IPS-18a (cell line): ENCODE results near the gene TROAP.
"Not testable (repeated sequence)": the region's sequence is repeated elsewhere in the genome, so short reads cannot be mapped to it uniquely, and the experiment has no call there.

Source experiments
- H3K27ac ChIP-seq: one replicate; pipeline ENCODE4 v1.5.1; 2013; ENCODE audit warnings: low read length
- H3K27me3 ChIP-seq: one replicate; pipeline ENCODE4 v1.6.1; 2013; ENCODE audit warnings: mild to moderate bottlenecking, low read length; ENCODE audit not compliant: control insufficient read depth, insufficient read depth
- H3K36me3 ChIP-seq: one replicate; pipeline ENCODE4 v1.6.1; 2013; ENCODE audit warnings: low read depth, low read length; ENCODE audit not compliant: control insufficient read depth
- H3K4me1 ChIP-seq: one replicate; pipeline ENCODE4 v1.6.1; 2013; ENCODE audit warnings: low read depth, low read length; ENCODE audit not compliant: control insufficient read depth
- H3K4me3 ChIP-seq: one replicate; pipeline ENCODE4 v1.5.1; 2013; ENCODE audit warnings: low read length
- H3K9ac ChIP-seq: one replicate; pipeline ENCODE4 v1.6.1; 2013; ENCODE audit warnings: mild to moderate bottlenecking, low read length, moderate library complexity
- H3K9me3 ChIP-seq: one replicate; pipeline ENCODE4 v1.6.1; 2013; ENCODE audit warnings: low read depth, low read length; ENCODE audit not compliant: control insufficient read depth

Gene TROAP

GRCh38 chr12:49320411-49321103 lies 2.5 kb upstream of the TROAP start:
- not testable (repeated sequence) for H3K36me3 ChIP-seq, H3K27me3 ChIP-seq, H3K9ac ChIP-seq, H3K9me3 ChIP-seq, H3K4me1 ChIP-seq, H3K4me3 ChIP-seq, H3K27ac ChIP-seq

GRCh38 chr12:49322367-49322707 lies 718 bp upstream of the TROAP start:
- Histone ChIP-seq H3K27me3 (peaks cover 5% of the 10 kb centered on the region), H3K9ac (peak overlapping the region; percentile 93), H3K4me1 (peaks cover 7% of the 10 kb centered on the region), H3K27ac (no peak overlapping the region), H3K9me3 (no peaks in the 10 kb centered on the region), H3K36me3 (peaks cover 19% of the 10 kb centered on the region), H3K4me3 (peak overlapping the region; percentile 97)

- Histone ChIP-seq H3K4me1 (peaks cover 7% of the 10 kb centered on the region), H3K36me3 (peaks cover 21% of the 10 kb centered on the region), H3K4me3 (peak overlapping the region; percentile 97), H3K27me3 (peaks cover 5% of the 10 kb centered on the region), H3K27ac (peak overlapping the region; percentile 64), H3K9me3 (no peaks in the 10 kb centered on the region), H3K9ac (peak overlapping the region; percentile 93)
Observed at GRCh38 chr12:49323524-49324097, 556 bp downstream of the TROAP start.

DNA sequence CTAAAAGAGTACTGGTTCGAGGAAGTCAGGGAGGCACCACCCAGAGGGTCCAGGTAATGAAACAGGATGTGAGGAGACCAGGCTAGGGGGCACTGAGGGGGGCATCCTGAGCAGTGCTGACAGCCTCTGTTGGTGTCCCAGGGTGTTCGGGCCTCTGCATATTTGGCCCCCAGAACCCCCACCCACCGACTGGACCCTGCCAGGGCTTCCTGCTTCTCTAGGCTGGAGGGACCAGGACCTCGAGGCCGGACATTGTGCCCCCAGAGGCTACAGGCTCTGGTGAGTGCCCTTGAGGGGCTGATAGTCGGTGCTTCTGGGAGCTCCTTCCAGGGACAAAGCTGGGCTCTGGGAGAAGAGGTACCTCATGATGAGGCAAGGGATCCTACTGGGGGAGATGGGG lies 2.6 kb downstream of the TROAP start:
- no peak overlapping the region for H3K27ac ChIP-seq
- H3K27me3 ChIP-seq = no peaks in the 10 kb centered on the region
- no peaks in the 10 kb centered on the region for H3K9me3 ChIP-seq
- H3K9ac ChIP-seq = no peak overlapping the region
- H3K4me3 ChIP-seq = no peak overlapping the region
- peaks cover 7% of the 10 kb centered on the region for H3K4me1 ChIP-seq
- H3K36me3 ChIP-seq = peaks cover 39% of the 10 kb centered on the region

DNA sequence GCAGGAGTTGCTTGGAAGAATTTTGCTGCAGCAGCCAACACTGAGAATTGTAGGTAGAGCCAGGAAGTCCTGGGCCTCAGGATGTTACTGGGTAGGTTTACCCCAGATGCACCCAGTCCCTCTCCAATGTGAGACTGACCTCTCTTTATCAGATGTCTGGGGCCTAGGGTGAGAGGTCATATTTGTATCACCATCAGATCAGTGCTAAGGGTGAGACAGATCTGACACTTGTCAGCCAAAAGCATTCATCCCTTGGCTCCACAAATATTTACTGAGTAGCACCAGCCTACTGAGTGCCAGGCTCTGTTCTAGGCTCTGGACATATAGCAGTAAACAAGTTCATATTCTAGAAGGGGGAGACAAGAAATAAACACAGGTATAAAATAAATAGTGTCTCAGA lies 4.3 kb downstream of the TROAP start:
- Histone ChIP-seq H3K36me3 (peaks cover 43% of the 10 kb centered on the region), H3K9me3 (no peaks in the 10 kb centered on the region), H3K27me3 (no peaks in the 10 kb centered on the region), H3K4me1 (no peaks in the 10 kb centered on the region), H3K9ac (no peak overlapping the region), H3K27ac (no peak overlapping the region), H3K4me3 (no peak overlapping the region)

DNA sequence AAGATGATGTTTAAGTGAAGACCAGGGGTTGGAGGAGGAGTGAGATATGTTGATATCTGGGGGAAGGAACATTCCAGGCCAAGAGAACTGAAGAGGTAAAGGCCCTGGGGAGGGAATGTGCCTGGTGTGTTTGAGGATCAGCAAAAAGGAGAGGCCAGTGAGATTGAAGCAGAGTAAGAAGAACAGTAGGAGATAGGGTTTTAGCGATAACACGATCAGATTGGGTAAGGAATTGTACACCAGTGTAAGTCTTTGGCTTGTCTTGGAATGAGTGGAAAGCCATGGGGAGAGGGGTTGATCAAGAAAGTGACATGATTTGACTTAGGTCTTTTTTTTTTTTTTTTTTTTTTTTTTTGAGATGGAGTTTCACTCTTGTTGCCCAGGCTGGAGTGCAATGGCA lies 4.8 kb downstream of the TROAP start:
- peaks cover 43% of the 10 kb centered on the region for H3K36me3 ChIP-seq

DNA sequence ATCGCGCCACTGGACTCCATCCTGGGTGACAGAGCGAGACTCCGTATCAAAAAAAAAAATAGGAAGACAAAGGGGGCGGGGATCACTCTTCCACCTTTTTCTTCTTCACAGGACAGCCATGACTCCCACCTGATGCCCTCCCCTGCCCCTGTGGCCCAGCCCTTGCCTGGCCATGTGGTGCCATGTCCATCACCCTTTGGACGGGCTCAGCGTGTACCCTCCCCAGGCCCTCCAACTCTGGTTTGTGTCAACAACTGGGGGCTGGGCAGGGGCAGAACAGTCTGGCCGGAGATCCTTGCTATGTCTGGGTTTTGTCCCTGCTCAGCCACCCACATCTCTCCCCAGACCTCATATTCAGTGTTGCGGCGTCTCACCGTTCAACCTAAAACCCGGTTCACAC lies 5.8 kb downstream of the TROAP start:
- H3K4me1 ChIP-seq = no peaks in the 10 kb centered on the region
- H3K9me3 ChIP-seq = no peaks in the 10 kb centered on the region
- no peak overlapping the region for H3K27ac ChIP-seq
- H3K36me3 ChIP-seq = peaks cover 43% of the 10 kb centered on the region
- H3K27me3 ChIP-seq = peaks cover under 1% of the 10 kb centered on the region
- H3K4me3 ChIP-seq = no peak overlapping the region
- no peak overlapping the region for H3K9ac ChIP-seq

More for the DNA sequence above, 4.8 kb downstream of the TROAP start:
- Histone ChIP-seq H3K4me3 (no peak overlapping the region), H3K9me3 (no peaks in the 10 kb centered on the region), H3K27ac (no peak overlapping the region), H3K4me1 (no peaks in the 10 kb centered on the region), H3K27me3 (no peaks in the 10 kb centered on the region), H3K9ac (no peak overlapping the region)

GRCh38 chr12:49330032-49330619 lies 7.1 kb downstream of the TROAP start:
- peaks cover 13% of the 10 kb centered on the region for H3K27me3 ChIP-seq
- no peaks in the 10 kb centered on the region for H3K9me3 ChIP-seq
- H3K4me1 ChIP-seq = no peaks in the 10 kb centered on the region
- no peak overlapping the region for H3K27ac ChIP-seq
- H3K9ac ChIP-seq = no peak overlapping the region
- peaks cover 43% of the 10 kb centered on the region for H3K36me3 ChIP-seq
- no peak overlapping the region for H3K4me3 ChIP-seq

DNA sequence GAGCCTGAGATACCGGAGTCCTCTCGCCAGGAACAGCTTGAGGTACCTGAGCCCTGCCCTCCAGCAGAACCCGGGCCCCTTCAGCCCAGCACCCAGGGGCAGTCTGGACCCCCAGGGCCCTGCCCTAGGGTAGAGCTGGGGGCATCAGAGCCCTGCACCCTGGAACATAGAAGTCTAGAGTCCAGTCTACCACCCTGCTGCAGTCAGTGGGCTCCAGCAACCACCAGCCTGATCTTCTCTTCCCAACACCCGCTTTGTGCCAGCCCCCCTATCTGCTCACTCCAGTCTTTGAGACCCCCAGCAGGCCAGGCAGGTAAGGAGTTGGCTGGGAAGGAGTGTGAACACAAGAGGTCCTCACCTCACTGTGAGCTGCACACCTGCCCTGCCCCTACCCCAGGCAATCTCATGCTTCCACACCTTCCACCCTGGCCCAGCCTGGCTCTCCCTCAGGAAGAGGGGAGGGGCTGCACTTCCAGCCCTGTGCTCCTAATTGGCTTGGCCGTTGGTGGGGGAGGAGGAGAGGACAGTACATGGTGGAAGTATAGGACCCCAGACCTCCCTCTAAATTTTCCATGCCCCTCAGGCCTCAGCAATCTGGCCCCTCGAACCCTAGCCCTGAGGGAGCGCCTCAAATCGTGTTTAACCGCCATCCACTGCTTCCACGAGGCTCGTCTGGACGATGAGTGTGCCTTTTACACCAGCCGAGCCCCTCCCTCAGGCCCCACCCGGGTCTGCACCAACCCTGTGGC lies 7.8 kb downstream of the TROAP start:
- no peaks in the 10 kb centered on the region for H3K4me1 ChIP-seq
- H3K9me3 ChIP-seq = no peaks in the 10 kb centered on the region
- H3K36me3 ChIP-seq = peaks cover 37% of the 10 kb centered on the region
- H3K27me3 ChIP-seq = peaks cover 20% of the 10 kb centered on the region
- H3K27ac ChIP-seq = no peak overlapping the region
- H3K4me3 ChIP-seq = no peak overlapping the region
- no peak overlapping the region for H3K9ac ChIP-seq

DNA sequence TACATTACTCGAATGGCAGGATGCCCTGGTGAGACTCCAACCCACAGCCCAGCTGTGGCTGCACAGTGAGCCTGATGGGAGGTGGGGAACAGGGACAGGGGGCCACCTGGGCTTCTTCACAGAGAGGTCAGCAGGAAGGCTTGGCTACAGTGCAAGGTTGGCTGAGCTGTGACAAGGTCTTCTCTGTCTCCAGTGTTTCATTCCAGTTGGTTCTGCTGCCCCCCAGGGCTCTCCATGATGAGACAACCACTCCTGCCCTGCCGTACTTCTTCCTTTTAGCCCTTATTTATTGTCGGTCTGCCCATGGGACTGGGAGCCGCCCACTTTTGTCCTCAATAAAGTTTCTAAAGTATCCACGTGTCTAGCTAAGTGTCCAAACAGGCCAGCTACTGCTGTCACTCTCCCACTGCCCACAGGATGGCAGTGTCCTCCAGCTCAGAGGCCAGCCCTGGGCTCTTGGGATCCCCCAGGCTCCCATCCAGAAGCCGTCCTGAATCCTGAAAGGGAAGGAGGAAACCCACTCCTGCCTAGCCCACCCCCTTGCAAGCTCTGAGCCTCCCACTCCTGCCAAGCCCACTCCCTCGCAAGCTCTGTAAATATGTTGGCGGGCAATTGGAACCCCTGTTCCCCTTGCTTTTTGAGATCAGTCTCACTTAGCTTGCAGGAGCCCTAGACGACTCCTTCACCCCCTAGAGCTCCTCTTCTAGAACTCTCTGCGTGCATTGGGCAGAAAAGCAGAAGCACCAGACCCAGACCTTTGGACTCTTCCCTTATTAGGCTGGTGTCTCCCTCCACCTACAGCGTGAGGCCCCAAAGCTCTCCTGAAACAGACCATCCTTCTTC lies 8.5 kb downstream of the TROAP start:
- no peak overlapping the region for H3K9ac ChIP-seq
- no peaks in the 10 kb centered on the region for H3K4me1 ChIP-seq
- no peaks in the 10 kb centered on the region for H3K9me3 ChIP-seq
- peaks cover 30% of the 10 kb centered on the region for H3K36me3 ChIP-seq
- H3K4me3 ChIP-seq = no peak overlapping the region
- H3K27me3 ChIP-seq = peaks cover 28% of the 10 kb centered on the region
- H3K27ac ChIP-seq = no peak overlapping the region

- Histone ChIP-seq H3K4me1 (peaks cover 2% of the 10 kb centered on the region), H3K9me3 (no peaks in the 10 kb centered on the region), H3K9ac (no peak overlapping the region), H3K27me3 (peaks cover 37% of the 10 kb centered on the region), H3K27ac (no peak overlapping the region), H3K4me3 (no peak overlapping the region), H3K36me3 (peaks cover 22% of the 10 kb centered on the region)
Observed at GRCh38 chr12:49332441-49332861, 9.4 kb downstream of the TROAP start.
